ENCODE data around the gene EZH1. TPM values are rescaled to one million over a fixed set of nuclear protein-coding genes. Genes with fewer than 3 reads are reported as not detected.

Gene EZH1
- total and polyA plus RNA-seq, 2 of the 4 experiments (the other 2 are of a cell fraction), result 17.6 to 27.3 TPM

- DNase-seq (peak; percentile 50), ATAC-seq (ENCODE audit: low read depth) (no peak)
- peak overlapping the region; percentile 2; the same call in 1 of the 2 replicates for H2BK20ac ChIP-seq (ENCODE audit: low read depth, low read length)
- in situ Hi-C loops (cut with MboI; ENCODE audit: low sequenced_read_pairs), result no loop called here
- H3K56ac ChIP-seq (ENCODE audit: extremely low read depth, insufficient read depth, low read length), result no peak overlapping the region
- peaks cover 14 to 70% of the 10 kb centered on the region in 2 experiments; a peak in 3 of 4 replicates for H3K79me1 ChIP-seq (ENCODE audit: low read depth in 1 of 2, low read length in 2 of 2)
- no peak overlapping the region; the same call in 1 of the 2 replicates for H3K9ac ChIP-seq (ENCODE audit: low read depth, low read length)
- BruUV-seq (replicated peaks), result no TSS peak
- peak overlapping the region; percentile 44 for H4K91ac ChIP-seq (ENCODE audit: insufficient read depth, low read depth, low read length)
- intact Hi-C loops (cut with micrococcal nuclease), result no loop called here
- peaks cover 3% of the 10 kb centered on the region; the same call in 1 of the 2 replicates for H3K9me1 ChIP-seq (ENCODE audit: insufficient read depth, low read length)
- 0 out of 3 replicates have a peak overlapping the region, but pooled peaks have one; percentile 20 for H2BK15ac ChIP-seq (ENCODE audit: low read depth, low read length)
- H3K4ac ChIP-seq (ENCODE audit: low read depth, low read length), result peak overlapping the region; percentile 38
- peak overlapping the region; percentile 60; the same call in 1 of the 2 replicates for H3K23ac ChIP-seq (ENCODE audit: low read depth, low read length)
- no peaks in the 10 kb centered on the region for H3K27me3 ChIP-seq (ENCODE audit: control insufficient read depth, insufficient read depth, low read length)
- ChIA-PET CTCF (interaction anchor here (0.9 to 1.1 kb wide), 3 partner anchors 17 to 145 kb away, joined by 3 to 5 read pairs (median 3); no protein-coding TSS in a partner anchor), POLR2A (ENCODE audit: unreplicated experiment) (no interaction called here)
- peak overlapping the region; percentile 79 for H3K4me2 ChIP-seq (ENCODE audit: low read depth, low read length)
- H3K14ac ChIP-seq (replicated peaks; ENCODE audit: low read depth, low read length), result peak overlapping the region; percentile 33; the same call in 1 of the 2 replicates
- H3K4me3 ChIP-seq (ENCODE audit: insufficient read depth, low read depth, low read length), result peak overlapping the region; percentile 14; the same call in 1 of the 2 replicates
- H3K36me3 ChIP-seq (ENCODE audit: control insufficient read depth, insufficient read depth, low read length), result peaks cover 40% of the 10 kb centered on the region
- peaks cover 21% of the 10 kb centered on the region for H3K4me1 ChIP-seq (ENCODE audit: control insufficient read depth, insufficient read depth, low read length)
- peak overlapping the region; percentile 29 for H2AFZ ChIP-seq (replicated peaks; ENCODE audit: low read length, poor library complexity)
- H4K5ac ChIP-seq (ENCODE audit: low read depth, low read length), result no peak overlapping the region
- H3K27ac ChIP-seq (ENCODE audit: insufficient read depth, low read length), result peak overlapping the region; percentile 35; the same call in 1 of the 2 replicates
- H4K20me1 ChIP-seq (ENCODE audit: insufficient read depth, low read length), result peaks cover 34% of the 10 kb centered on the region
- peak overlapping the region; percentile 73 for H2AK9ac ChIP-seq (replicated peaks; ENCODE audit: low read depth, low read length, poor library complexity)
- H2AK5ac ChIP-seq (ENCODE audit: low read depth, low read length), result peak overlapping the region; percentile 83
- H3K18ac ChIP-seq (ENCODE audit: low read depth, low read length), result no peak overlapping the region; the same call in 1 of the 2 replicates
- no peaks in the 10 kb centered on the region for H3K9me3 ChIP-seq (ENCODE audit: control insufficient read depth, insufficient read depth, low read length)
- dilution Hi-C loops (cut with HindIII; ENCODE audit: low sequenced_read_pairs, unreplicated experiment), result no loop called here
- H2BK120ac ChIP-seq (ENCODE audit: low read depth, low read length), result peak overlapping the region; percentile 44
- H4K8ac ChIP-seq (ENCODE audit: low read depth in 2 of 2, low read length in 2 of 2), result peak overlapping the region in 1 of 2 experiments; percentile 15; a peak in 1 of 4 replicates
- H2BK5ac ChIP-seq (ENCODE audit: low read depth, low read length, poor library complexity, severe bottlenecking), result no peak overlapping the region
- WGBS, 2 experiments (ENCODE audit: extremely low coverage in 2 of 2, insufficient read length in 1 of 2), result 21% methylated on average over 6 of the region's 32 CpGs; no CpG with 5 or more reads in 1 of the 2 experiments
- TF ChIP-seq RFX5 (IDR thresholded peaks at IDR 0.05; ENCODE audit: low read depth, low read length), result no peak
- no peak for TF ChIP-seq FOS (IDR thresholded peaks at IDR 0.05; ENCODE audit: low read depth, low read length)
- TF ChIP-seq USF2 (IDR thresholded peaks at IDR 0.05; ENCODE audit: low read depth, low read length), result no peak
- TF ChIP-seq ELK1 (IDR thresholded peaks at IDR 0.05; ENCODE audit: borderline replicate concordance, low read depth, low read length), result no peak
- peak; percentile 94 for TF ChIP-seq CEBPB (IDR thresholded peaks at IDR 0.05; ENCODE audit: low read depth, low read length)
- no peak for TF ChIP-seq CHD1 (IDR thresholded peaks at IDR 0.05; ENCODE audit: low read depth, low read length)
- TF ChIP-seq POLR2A (IDR thresholded peaks at IDR 0.05; ENCODE audit: low read depth, low read length), result no peak
- no peak for TF ChIP-seq MAFK (IDR thresholded peaks at IDR 0.05; ENCODE audit: low read depth, low read length)
- no peak for TF ChIP-seq NFE2L2 (IDR thresholded peaks at IDR 0.05; ENCODE audit: low read depth, low read length)
- TF ChIP-seq SMC3 (IDR thresholded peaks at IDR 0.05; ENCODE audit: low read depth, low read length), result no peak
- peak; percentile 32 for TF ChIP-seq RAD21 (IDR thresholded peaks at IDR 0.05; ENCODE audit: low read length)
- no peak for TF ChIP-seq RCOR1 (IDR thresholded peaks at IDR 0.05; ENCODE audit: insufficient replicate concordance, low read length)
- TF ChIP-seq BHLHE40 (IDR thresholded peaks at IDR 0.05; ENCODE audit: low read depth, low read length), result no peak
- peak; percentile 28; the same call in 1 of the 2 replicates for TF ChIP-seq MAZ (IDR thresholded peaks at IDR 0.05; ENCODE audit: borderline replicate concordance, low read depth, low read length)
- no peak for TF ChIP-seq MXI1 (IDR thresholded peaks at IDR 0.05; ENCODE audit: borderline replicate concordance, low read depth, low read length)
These were observed 70.7 kb downstream of the EZH1 start for GRCh38 chr17:42673885-42674754.

Measured in IMR-90 (cell line).